Transverse colon (tissue), 4 donors: ENCODE data around the gene AKAP13.

Experiments used
- EP300 ChIP-seq: sonication (generic); formaldehyde crosslinking; IDR thresholded peaks from one replicate; pipeline ENCODE4 v1.6.1; 2017; ENCODE audit warnings: antibody characterized with exemption, low read depth
- POLR2A ChIP-seq: fragments of 450-650 bp; IDR thresholded peaks from one replicate; pipeline ENCODE4 v1.6.1; 2016; ENCODE audit warnings: antibody characterized with exemption, mild to moderate bottlenecking, moderate library complexity
- POLR2AphosphoS5 ChIP-seq, 3 donors: sonication (generic); formaldehyde crosslinking; IDR thresholded peaks; one replicate each; pipeline ENCODE4 v1.6.1; 2016; ENCODE audit warnings: antibody characterized with exemption in 3 of 3
- TF ChIP-seq, protein P1 (sequence below), 5 experiments: fragments of 200-600 bp in 3 of 5; fragments of 450-650 bp in 2 of 5; sonication (generic) in 3 of 5; IDR thresholded peaks; 1 replicate in 2 of 5; 2 replicates in 3 of 5; pipeline ENCODE4 v1.5.1; 2016 to 2017; ENCODE audit warnings: antibody characterized with exemption in 5 of 5, inconsistent platforms in 3 of 5, mild to moderate bottlenecking in 2 of 5, moderate library complexity in 1 of 5

DNA sequence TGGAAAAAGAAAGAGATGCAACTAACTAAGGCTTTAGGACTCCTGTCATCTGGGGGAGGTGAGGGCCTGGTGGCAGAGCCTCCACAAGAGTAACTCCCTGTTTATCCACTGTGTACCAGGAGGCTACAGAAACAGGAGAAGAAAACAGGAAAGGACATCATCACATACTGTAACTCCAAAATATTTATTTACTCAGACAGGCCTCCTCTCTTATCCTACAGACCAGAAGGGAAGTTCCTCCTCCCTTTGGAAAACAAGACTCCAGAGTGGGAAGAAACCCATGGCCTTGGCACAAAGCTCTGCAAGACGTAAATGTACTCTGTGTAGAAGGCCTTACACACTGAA lies 40.1 kb upstream of the AKAP13 start:
- TF ChIP-seq, protein P1, sequence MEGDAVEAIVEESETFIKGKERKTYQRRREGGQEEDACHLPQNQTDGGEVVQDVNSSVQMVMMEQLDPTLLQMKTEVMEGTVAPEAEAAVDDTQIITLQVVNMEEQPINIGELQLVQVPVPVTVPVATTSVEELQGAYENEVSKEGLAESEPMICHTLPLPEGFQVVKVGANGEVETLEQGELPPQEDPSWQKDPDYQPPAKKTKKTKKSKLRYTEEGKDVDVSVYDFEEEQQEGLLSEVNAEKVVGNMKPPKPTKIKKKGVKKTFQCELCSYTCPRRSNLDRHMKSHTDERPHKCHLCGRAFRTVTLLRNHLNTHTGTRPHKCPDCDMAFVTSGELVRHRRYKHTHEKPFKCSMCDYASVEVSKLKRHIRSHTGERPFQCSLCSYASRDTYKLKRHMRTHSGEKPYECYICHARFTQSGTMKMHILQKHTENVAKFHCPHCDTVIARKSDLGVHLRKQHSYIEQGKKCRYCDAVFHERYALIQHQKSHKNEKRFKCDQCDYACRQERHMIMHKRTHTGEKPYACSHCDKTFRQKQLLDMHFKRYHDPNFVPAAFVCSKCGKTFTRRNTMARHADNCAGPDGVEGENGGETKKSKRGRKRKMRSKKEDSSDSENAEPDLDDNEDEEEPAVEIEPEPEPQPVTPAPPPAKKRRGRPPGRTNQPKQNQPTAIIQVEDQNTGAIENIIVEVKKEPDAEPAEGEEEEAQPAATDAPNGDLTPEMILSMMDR (IDR thresholded peaks at IDR 0.05): no peak
- TF ChIP-seq POLR2A (no peak), EP300 (no peak), POLR2AphosphoS5 (IDR thresholded peaks at IDR 0.05) (no peak)
